LNCAP (cell line): Measurements from ENCODE around the gene CRAT.

ENCODE experiments used
- TF ChIP-seq, protein P1 (sequence below): fragments of 450-650 bp; IDR thresholded peaks from 2 replicates; pipeline ENCODE4 v1.5.1; 2017; ENCODE audit warnings: mild to moderate bottlenecking

CRAT gene

DNA sequence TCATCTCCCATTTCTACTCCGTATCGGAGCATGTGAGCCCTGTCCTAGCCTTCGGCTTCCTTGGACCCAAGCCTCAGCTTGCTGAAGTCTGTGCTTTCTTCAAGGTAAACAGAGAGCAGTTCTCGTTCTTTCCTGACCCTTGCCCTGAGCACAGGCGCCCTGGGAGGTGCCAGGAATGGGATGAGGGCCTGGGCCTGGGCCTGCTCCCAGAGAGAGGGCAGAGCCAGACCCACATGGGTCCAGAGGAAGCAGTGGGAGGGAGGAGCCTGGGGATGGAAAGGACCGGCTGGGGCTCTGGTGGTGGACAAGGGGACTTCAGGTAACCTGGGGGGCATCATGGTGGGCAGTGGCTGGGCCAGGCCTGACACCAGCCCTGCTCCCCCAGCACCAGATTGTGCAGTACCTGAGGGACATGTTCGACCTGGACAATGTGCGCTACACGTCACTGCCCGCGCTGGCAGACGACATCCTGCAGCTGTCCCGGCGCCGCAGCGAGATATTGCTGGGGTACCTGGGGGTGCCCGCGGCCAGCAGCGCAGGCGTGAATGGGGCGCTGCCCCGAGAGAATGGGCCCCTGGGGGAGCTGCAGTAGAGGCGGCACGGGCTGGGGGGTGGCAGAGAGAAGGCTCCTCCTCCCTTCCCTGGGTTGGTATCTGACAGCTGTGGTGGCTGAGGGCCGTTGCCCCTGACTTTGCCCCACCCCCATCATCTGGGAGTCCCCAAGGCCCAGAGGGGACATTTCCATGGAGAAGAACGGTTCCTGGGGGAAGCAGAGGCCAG lies 40.5 kb downstream of the CRAT start:
- TF ChIP-seq, protein P1, sequence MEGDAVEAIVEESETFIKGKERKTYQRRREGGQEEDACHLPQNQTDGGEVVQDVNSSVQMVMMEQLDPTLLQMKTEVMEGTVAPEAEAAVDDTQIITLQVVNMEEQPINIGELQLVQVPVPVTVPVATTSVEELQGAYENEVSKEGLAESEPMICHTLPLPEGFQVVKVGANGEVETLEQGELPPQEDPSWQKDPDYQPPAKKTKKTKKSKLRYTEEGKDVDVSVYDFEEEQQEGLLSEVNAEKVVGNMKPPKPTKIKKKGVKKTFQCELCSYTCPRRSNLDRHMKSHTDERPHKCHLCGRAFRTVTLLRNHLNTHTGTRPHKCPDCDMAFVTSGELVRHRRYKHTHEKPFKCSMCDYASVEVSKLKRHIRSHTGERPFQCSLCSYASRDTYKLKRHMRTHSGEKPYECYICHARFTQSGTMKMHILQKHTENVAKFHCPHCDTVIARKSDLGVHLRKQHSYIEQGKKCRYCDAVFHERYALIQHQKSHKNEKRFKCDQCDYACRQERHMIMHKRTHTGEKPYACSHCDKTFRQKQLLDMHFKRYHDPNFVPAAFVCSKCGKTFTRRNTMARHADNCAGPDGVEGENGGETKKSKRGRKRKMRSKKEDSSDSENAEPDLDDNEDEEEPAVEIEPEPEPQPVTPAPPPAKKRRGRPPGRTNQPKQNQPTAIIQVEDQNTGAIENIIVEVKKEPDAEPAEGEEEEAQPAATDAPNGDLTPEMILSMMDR = no peak

DNA sequence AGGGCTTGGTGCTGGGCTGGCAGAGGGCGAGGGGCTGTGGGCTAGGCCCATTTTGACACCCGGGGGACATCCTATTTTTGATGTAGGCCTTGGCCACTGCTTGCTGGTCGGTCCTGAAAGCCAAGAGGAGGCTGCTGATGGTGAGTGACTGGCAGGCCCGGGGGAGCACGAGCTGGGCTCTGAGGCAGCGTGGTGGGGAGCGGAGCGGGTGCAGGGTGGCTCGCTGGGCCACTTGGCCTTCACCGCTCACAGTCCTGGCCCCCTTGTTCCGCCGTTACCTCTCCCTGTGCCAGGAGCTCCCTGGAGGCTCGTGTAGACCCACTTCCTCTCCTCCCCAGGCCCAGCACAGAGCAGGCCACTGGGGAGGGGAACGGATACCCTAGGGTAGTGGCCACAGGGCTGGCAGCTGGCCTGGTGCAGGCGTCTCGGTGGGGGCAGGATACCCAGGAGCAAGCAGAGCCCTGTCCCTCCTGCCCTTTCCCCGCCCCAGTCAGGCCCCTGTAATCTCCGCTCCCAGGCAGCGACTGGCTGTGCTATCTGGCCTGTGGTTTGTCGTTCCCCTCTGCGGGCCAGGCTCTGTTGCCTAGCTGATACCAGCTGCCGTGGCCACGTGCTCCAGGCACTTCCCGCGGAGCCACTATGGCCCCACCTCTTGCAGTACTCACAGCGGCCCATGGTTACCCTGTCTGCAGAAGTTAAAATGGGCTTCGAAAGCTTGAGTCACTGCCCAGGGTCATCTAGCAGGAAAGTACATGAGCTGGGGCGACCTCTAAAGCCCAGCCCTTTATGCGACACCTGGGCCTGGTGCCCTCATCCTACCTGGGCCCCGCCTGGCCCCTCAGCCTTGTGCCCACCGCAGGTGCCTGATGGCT lies 41.4 kb downstream of the CRAT start:
- TF ChIP-seq, protein P1 = no peak

DNA sequence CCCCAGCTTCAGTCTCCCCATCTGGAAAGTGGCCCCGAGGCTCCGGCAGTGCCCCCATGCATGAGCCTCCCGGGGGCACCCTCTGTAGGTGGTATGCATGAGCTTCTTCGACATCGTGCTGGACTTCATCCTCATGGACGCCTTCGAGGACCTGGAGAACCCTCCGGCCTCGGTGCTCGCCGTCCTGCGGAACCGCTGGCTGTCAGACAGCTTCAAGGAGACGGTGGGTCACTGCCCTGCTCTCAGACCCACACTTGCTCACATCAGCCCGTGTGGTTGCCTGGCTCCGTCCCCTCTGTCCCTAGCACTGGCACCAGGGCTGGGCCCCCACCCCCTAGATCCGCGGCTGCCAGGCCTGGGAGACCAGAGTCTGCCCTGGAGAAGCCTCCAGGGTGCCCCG lies 42.5 kb downstream of the CRAT start:
- TF ChIP-seq, protein P1 = no peak

DNA sequence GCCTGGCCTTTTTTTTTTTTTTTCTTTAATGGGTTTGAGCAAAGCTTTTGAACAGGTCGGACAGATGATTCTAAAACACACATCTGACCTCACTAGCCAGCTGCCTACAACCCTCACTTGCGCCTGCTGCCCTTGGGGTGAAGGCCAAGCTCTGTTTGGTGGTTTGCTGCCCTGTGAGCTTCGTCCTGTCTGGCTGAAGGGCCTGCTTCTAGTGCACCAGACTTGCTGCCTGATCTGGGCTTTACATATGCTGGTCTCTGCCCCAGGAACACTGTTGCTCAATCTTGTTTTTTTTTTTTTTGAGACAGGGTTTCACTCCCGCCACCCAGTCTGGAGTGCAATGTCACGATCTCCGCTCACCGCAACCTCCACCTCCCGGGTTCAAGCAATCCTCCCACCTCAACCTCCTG lies 46.1 kb downstream of the CRAT start:
- TF ChIP-seq, protein P1 = no peak

DNA sequence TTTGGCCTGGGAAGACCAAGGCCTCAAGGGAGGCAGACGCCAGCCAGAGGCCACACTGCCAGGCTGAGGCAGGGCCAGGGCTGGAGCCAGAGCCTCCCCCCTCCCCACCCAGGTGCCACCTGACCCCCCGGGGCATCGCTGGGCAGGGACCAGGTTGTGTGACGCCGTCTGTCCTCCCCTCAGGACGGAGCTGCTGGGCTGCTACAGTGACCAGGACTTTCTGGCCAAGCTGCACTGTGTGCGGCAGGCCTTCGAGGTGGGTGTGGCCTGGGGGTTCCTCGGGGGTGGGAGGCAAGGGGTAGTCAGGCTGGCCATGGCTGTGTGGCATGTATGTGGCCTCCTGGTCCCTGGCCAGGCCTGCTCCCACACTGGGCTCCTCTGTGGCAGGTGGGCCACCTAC lies 47.5 kb downstream of the CRAT start:
- TF ChIP-seq, protein P1 = no peak

DNA sequence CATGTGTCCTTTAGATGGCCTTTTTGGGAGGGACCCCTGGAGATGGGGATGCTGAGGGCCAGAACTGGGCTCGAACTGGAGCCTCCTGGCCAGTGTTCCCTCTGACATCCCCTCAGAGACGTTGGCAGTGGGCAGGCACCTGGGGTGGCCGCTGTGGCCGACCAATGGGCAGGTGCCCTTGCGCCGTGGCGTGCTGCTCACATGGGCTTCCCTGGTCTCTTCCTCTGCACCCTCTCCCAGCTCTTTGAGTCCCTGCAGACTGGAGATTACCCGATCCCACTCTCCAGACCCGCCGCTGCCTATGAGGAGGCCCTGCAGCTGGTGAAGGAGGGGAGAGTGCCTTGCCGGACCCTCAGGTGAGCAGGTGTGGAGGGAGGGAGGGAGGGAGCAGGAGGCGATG lies 49.6 kb downstream of the CRAT start:
- TF ChIP-seq, protein P1 = no peak

DNA sequence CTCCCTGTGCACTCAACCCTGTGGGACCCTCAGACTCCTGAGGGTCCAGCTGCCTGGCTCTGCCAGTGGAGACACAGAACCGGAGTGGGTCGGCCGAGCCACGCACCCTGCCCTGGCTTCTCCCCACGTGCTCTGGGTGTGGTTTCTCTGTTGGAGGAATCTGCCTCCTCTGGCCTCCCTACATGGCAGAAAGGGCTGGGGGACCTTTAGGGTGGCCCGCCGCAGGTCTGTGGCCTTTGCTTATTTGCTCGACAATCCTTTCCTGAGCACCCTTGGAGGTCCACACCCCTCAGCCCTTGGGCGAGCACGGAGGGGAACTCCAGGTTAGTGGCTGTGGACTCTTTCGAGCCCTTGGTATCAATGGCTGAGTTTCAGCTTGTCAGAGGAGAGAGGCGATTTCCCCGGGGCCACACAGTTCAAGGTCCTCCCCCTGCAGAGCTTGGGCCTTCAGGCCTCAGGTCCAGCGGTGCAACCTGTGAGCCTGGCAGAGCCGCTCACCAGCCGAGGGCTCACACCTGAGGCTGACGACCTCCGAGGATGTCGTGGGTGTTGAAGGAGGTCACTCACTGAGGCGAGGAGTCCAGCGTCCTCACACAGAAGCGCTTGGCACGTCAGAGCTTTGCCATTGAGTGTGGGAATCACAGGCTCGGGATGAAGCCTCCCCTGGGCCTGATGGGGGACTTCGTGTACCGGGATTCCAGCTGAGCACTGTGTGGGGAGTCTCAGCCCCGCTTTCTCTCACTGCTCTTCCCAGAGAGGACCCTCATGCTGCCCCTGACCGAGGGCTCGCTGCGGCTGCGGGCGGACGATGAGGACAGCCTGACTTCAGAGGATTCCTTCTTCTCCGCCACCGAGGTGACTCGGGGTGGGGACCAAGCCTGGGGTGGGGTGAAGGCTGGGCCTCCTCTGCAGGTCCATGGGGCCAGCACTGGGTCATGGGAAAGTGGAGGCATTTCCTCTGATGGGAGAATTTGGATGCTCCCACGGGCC lies 50.5 kb downstream of the CRAT start:
- TF ChIP-seq, protein P1 = no peak
